OCI-LY7 (cell line): Measurements from ENCODE around the gene CHAMP1. TPM values are rescaled to one million over a fixed set of nuclear protein-coding genes. Genes with fewer than 3 reads are reported as not detected.

Source experiments
- BruUV-seq: library from RNA; stranded (reverse); fragments of 400-500 nt; replicated peaks from 2 replicates; lab custom pipeline; 2021; lab: Mats Ljungman, UMichigan
- CTCF ChIA-PET: fragments of 300-600 bp; sonication (Branson Sonifier 250); formaldehyde crosslinking; loops from one replicate; lab custom pipeline; 2022; ENCODE audit warnings: antibody characterized with exemption; ENCODE audit not compliant: unreplicated experiment; lab: Charles Lee
- POLR2A ChIA-PET: fragments of 300-600 bp; sonication (Branson Sonifier 250); formaldehyde crosslinking; loops from one replicate; lab custom pipeline; 2022; ENCODE audit warnings: antibody characterized with exemption; lab: Charles Lee
- DNase-seq: peaks from one replicate; pipeline ENCODE4 v3.0.0-alpha.2; 2015; ENCODE audit warnings: low spot score
- H2AFZ ChIP-seq: fragments of 200-600 bp; sonication (generic), shearing (Covaris generic); 2 replicates; pipeline ENCODE4 v1.6.1; 2014; ENCODE audit warnings: mild to moderate bottlenecking, antibody characterized with exemption, low read length, moderate library complexity
- H3K27ac ChIP-seq: fragments of 200-600 bp; sonication (generic); 2 replicates; pipeline ENCODE4 v1.5.1; 2014; ENCODE audit warnings: mixed run types, low read depth, mild to moderate bottlenecking, moderate library complexity, low read length, inconsistent platforms; ENCODE audit not compliant: poor library complexity, severe bottlenecking
- H3K36me3 ChIP-seq: fragments of 200-600 bp; sonication (generic); 2 replicates; pipeline ENCODE4 v1.6.1; 2014; ENCODE audit warnings: mild to moderate bottlenecking, antibody characterized with exemption, low read length, moderate library complexity, mixed read lengths; ENCODE audit not compliant: insufficient read depth
- H3K4me1 ChIP-seq: fragments of 200-600 bp; sonication (generic); 2 replicates; pipeline ENCODE4 v1.5.1; 2014; ENCODE audit warnings: mild to moderate bottlenecking, low read length; ENCODE audit not compliant: insufficient read depth, poor library complexity, severe bottlenecking
- H3K4me2 ChIP-seq: fragments of 200-600 bp; sonication (generic); 2 replicates; pipeline ENCODE4 v1.6.1; 2014; ENCODE audit warnings: mild to moderate bottlenecking, low read length
- H3K4me3 ChIP-seq: fragments of 200-600 bp; sonication (generic); 2 replicates; pipeline ENCODE4 v1.5.1; 2014; ENCODE audit warnings: mild to moderate bottlenecking, low read depth, low read length; ENCODE audit not compliant: poor library complexity, severe bottlenecking
- H3K79me2 ChIP-seq: fragments of 200-600 bp; sonication (generic); 2 replicates; pipeline ENCODE4 v1.6.1; 2016; ENCODE audit warnings: low read depth, mild to moderate bottlenecking, low read length, moderate library complexity, mixed read lengths; ENCODE audit not compliant: insufficient read depth
- H3K9me2 ChIP-seq: fragments of 200-600 bp; sonication (generic); 2 replicates; pipeline ENCODE4 v1.6.1; 2016; ENCODE audit warnings: mild to moderate bottlenecking, low read length, mixed read lengths; ENCODE audit not compliant: insufficient read depth
- H3K9me3 ChIP-seq: fragments of 200-600 bp; sonication (generic); 2 replicates; pipeline ENCODE4 v1.6.1; 2014; ENCODE audit warnings: mild to moderate bottlenecking, mixed run types, low read length, mixed read lengths
- H4K20me1 ChIP-seq: fragments of 200-600 bp; sonication (generic); 2 replicates; pipeline ENCODE4 v1.6.1; 2014; ENCODE audit warnings: mild to moderate bottlenecking, antibody characterized with exemption, low read length, moderate library complexity, mixed read lengths; ENCODE audit not compliant: insufficient read depth
- CTCF ChIP-seq: fragments of 200-600 bp; sonication (generic); conservative IDR thresholded peaks from 2 replicates; pipeline ENCODE4 v1.5.1; 2014; ENCODE audit warnings: mild to moderate bottlenecking, antibody characterized with exemption, low read length, moderate library complexity, mixed read lengths
- EZH2phosphoT487 ChIP-seq: fragments of 200-600 bp; sonication (generic); IDR thresholded peaks from 2 replicates; pipeline ENCODE4 v1.6.1; 2018; ENCODE audit warnings: low read depth, borderline replicate concordance, mild to moderate bottlenecking, mixed run types, antibody characterized with exemption, low read length, moderate library complexity, mixed read lengths
- intact Hi-C: fragments of 100-400 bp; cut with micrococcal nuclease; formaldehyde crosslinking; loops from one replicate; pipeline ENCODE4 v1.10.0; 2022; ENCODE audit not compliant: unreplicated experiment
- total RNA-seq, 2 experiments: library from RNA; depleted of rRNA in 1 of 2; stranded (reverse); fragments of >200 nt in 1 of 2; shearing (Covaris generic) in 1 of 2; gene quantifications; 2 replicates each; pipeline ENCODE4 v1.2.3, GENCODE V29; 2014 to 2022

CHAMP1 gene
- total RNA-seq, 2 experiments from 2014 or later: 13.6 to 37.9 TPM

- BruUV-seq: no TSS peak
- H3K4me1 ChIP-seq: peaks cover 25% of the 10 kb centered on the region
- H3K79me2 ChIP-seq: peaks cover 27% of the 10 kb centered on the region
- H3K4me3 ChIP-seq: peak overlapping the region; percentile 91
- intact Hi-C loops: no loop called here
- DNase-seq: peak; percentile 34
- peaks cover 22% of the 10 kb centered on the region for H3K36me3 ChIP-seq
- POLR2A ChIA-PET: interaction anchor here (1.2 kb wide), 2 partner anchors 14 to 33 kb away, joined by 3 to 6 read pairs; no protein-coding TSS in a partner anchor
- no peaks in the 10 kb centered on the region for H3K9me3 ChIP-seq
- no peaks in the 10 kb centered on the region for H3K9me2 ChIP-seq
- peaks cover 9% of the 10 kb centered on the region; the same call in 1 of the 2 replicates for H4K20me1 ChIP-seq
- CTCF ChIA-PET: no interaction called here
- H3K27ac ChIP-seq: peak overlapping the region; percentile 98
- peak overlapping the region; percentile 100 for H3K4me2 ChIP-seq
- peak overlapping the region; percentile 72 for H2AFZ ChIP-seq
- TF ChIP-seq CTCF: no peak
- TF ChIP-seq EZH2phosphoT487: no peak
These were observed 2.4 kb upstream of the CHAMP1 start for GRCh38 chr13:114311908-114312307.

DNA sequence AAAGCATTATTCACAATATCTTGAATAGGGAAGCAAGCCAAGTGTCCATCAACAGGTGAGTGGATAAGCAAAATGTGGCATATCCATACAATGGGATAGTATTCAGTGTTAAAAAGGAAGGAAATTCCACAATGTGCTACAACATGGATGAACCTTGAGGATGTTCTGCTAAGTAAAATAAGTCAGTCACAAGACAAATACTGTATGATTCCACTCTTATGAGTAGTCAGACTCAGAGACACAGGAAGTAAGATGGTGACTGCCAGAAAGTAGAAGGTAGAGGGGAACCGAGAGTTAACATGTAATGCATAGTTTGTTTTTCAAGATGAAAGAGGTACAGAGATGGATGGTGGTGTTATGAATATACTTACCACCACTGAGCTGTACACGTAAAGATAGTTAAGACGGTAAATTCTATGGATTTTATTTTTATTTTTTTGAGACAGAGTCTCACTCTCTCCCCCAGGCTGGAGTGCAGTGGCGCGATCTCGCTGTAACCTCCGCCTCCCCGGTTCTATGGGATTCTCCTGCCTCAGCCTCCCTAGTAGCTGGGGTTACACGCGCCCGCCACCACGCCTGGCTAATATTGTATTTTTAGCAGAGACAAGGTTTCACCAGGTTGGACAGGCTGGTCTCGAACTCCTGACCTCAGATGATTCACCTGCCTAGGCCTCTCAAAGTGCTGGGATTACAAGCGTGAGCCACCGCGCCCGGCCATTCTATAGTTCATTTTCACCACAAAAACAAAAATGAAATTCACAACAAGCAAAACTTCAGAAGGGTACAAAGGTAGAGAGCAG is 1.0 kb upstream of the CHAMP1 start:
- Histone ChIP-seq H3K4me1 (peaks cover 39% of the 10 kb centered on the region), H3K36me3 (peaks cover 30% of the 10 kb centered on the region), H3K79me2 (peaks cover 40% of the 10 kb centered on the region), H3K27ac (peak overlapping the region; percentile 98), H3K9me3 (no peaks in the 10 kb centered on the region), H3K9me2 (no peaks in the 10 kb centered on the region), H3K4me2 (peak overlapping the region; percentile 100), H4K20me1 (peaks cover 20% of the 10 kb centered on the region; the same call in 1 of the 2 replicates), H2AFZ (peak overlapping the region; percentile 73; the same call in 1 of the 2 replicates), H3K4me3 (peak overlapping the region; percentile 91)
- intact Hi-C loops: no loop called here
- DNase-seq: peak; percentile 60
- no TSS peak for BruUV-seq
- TF ChIP-seq EZH2phosphoT487 (no peak), CTCF (no peak)
- CTCF ChIA-PET: no interaction called here
- POLR2A ChIA-PET: interaction anchor here (0.6 to 1.9 kb wide), 10 partner anchors 10 to 681 kb away, joined by 3 to 7 read pairs (median 4); partner anchors contain the start of gene UPF3A
